ENCODE results near the gene PMM2. TPM values are rescaled to one million over a fixed set of nuclear protein-coding genes. Genes with fewer than 3 reads are reported as not detected.

The PMM2 gene
- total RNA-seq, 1 experiment from 2014 or later: 53.3 TPM

DNA sequence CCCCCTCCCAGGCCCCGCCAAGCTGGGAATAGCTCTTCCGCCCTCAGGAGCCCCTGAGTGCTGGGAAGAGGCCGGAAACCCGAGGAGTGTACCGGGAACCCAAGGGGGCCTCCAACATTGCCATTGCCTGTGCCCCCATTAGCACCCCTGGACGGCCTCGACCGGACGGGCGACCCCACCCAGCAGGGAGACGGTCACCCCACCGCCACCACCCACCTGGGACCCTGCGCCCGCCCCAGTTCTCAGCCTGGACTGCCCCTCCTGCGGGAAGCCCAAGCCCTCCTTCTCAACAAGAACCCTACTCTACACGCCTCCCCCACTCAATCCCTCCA is 69.2 kb downstream of the PMM2 start:
- no peaks in the 10 kb centered on the region for H3K27me3 ChIP-seq (ENCODE audit: insufficient read depth, low read length)
- H3K36me3 ChIP-seq (ENCODE audit: control insufficient read depth in 1 of 2, insufficient read depth in 2 of 2, low read length in 2 of 2): no peaks in the 10 kb centered on the region
- no peaks in the 10 kb centered on the region for H3K9me2 ChIP-seq (ENCODE audit: insufficient read depth)
- DNase-seq (ENCODE audit: low read depth, low spot score) (no peak), ATAC-seq (no peak)
- CTCF ChIA-PET: no interaction called here
- peak overlapping the region in 1 of 2 experiments; percentile 86; a peak in 1 of 4 replicates for H3K4me3 ChIP-seq (replicated peaks in 1 of 2; ENCODE audit: low read depth in 1 of 2, low read length in 2 of 2)
- no peak overlapping the region for H2AFZ ChIP-seq (ENCODE audit: low read depth, low read length, poor library complexity, severe bottlenecking)
- H3K9ac ChIP-seq (ENCODE audit: low read length): 0 out of 2 replicates have a peak overlapping the region, but pooled peaks have one; percentile 90
- no TSS peak for BruUV-seq (replicated peaks)
- no peak overlapping the region; the same call in 1 of the 2 replicates for H3K27ac ChIP-seq (ENCODE audit: low read depth, low read length)
- POLR2A ChIA-PET: no interaction called here
- H3K79me2 ChIP-seq (ENCODE audit: insufficient read depth, low read length): peaks cover 64% of the 10 kb centered on the region
- no peaks in the 10 kb centered on the region for H3K9me3 ChIP-seq (ENCODE audit: control insufficient read depth in 1 of 2, insufficient read depth in 1 of 2, low read depth in 1 of 2, low read length in 2 of 2)
- peak overlapping the region; percentile 98 for H3K4me2 ChIP-seq (ENCODE audit: low read length)
- H3K4me1 ChIP-seq (ENCODE audit: control insufficient read depth in 1 of 2, insufficient read depth in 2 of 2, low read length in 2 of 2): peaks cover 61 to 79% of the 10 kb centered on the region in 2 experiments
- TF ChIP-seq, protein P1, sequence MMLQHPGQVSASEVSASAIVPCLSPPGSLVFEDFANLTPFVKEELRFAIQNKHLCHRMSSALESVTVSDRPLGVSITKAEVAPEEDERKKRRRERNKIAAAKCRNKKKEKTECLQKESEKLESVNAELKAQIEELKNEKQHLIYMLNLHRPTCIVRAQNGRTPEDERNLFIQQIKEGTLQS (IDR thresholded peaks at IDR 0.05): no peak
- no peak for TF ChIP-seq CBX3 (IDR thresholded peaks at IDR 0.05; ENCODE audit: low read depth)
- TF ChIP-seq, protein P2, sequence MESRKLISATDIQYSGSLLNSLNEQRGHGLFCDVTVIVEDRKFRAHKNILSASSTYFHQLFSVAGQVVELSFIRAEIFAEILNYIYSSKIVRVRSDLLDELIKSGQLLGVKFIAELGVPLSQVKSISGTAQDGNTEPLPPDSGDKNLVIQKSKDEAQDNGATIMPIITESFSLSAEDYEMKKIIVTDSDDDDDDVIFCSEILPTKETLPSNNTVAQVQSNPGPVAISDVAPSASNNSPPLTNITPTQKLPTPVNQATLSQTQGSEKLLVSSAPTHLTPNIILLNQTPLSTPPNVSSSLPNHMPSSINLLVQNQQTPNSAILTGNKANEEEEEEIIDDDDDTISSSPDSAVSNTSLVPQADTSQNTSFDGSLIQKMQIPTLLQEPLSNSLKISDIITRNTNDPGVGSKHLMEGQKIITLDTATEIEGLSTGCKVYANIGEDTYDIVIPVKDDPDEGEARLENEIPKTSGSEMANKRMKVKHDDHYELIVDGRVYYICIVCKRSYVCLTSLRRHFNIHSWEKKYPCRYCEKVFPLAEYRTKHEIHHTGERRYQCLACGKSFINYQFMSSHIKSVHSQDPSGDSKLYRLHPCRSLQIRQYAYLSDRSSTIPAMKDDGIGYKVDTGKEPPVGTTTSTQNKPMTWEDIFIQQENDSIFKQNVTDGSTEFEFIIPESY (IDR thresholded peaks at IDR 0.05; ENCODE audit: extremely low read depth, insufficient replicate concordance, low read length): no peak
- TF ChIP-seq SP1 (IDR thresholded peaks at IDR 0.05; ENCODE audit: low read depth): no peak
- TF ChIP-seq ELF1 (IDR thresholded peaks at IDR 0.05; ENCODE audit: borderline replicate concordance, low read depth): no peak
- TF ChIP-seq SRF (IDR thresholded peaks at IDR 0.05; ENCODE audit: low read depth): no peak
- TF ChIP-seq CEBPB (IDR thresholded peaks at IDR 0.05; ENCODE audit: low read depth): no peak
- no peak for TF ChIP-seq JUND (IDR thresholded peaks at IDR 0.05)
- TF ChIP-seq RAD21 (IDR thresholded peaks at IDR 0.05; ENCODE audit: low read depth): no peak
- TF ChIP-seq, protein P3, sequence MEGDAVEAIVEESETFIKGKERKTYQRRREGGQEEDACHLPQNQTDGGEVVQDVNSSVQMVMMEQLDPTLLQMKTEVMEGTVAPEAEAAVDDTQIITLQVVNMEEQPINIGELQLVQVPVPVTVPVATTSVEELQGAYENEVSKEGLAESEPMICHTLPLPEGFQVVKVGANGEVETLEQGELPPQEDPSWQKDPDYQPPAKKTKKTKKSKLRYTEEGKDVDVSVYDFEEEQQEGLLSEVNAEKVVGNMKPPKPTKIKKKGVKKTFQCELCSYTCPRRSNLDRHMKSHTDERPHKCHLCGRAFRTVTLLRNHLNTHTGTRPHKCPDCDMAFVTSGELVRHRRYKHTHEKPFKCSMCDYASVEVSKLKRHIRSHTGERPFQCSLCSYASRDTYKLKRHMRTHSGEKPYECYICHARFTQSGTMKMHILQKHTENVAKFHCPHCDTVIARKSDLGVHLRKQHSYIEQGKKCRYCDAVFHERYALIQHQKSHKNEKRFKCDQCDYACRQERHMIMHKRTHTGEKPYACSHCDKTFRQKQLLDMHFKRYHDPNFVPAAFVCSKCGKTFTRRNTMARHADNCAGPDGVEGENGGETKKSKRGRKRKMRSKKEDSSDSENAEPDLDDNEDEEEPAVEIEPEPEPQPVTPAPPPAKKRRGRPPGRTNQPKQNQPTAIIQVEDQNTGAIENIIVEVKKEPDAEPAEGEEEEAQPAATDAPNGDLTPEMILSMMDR (IDR thresholded peaks at IDR 0.05 in 2 of 3, conservative IDR thresholded peaks at IDR 0.05 in 1 of 3; ENCODE audit: borderline replicate concordance in 1 of 3, insufficient read depth in 1 of 3, low read depth in 2 of 3, low read length in 2 of 3): no peak
- TF ChIP-seq FOSL1 (IDR thresholded peaks at IDR 0.05; ENCODE audit: low read depth): no peak
- RAD21 ChIA-PET (ENCODE audit: low non-redundant PET in 1 of 2, low total read pairs in 2 of 2, uncharacterized antibody in 2 of 2, unreplicated experiment in 2 of 2): no interaction called here
- intact Hi-C loops (cut with micrococcal nuclease): no loop called here
- H4K20me1 ChIP-seq (ENCODE audit: insufficient read depth): no peaks in the 10 kb centered on the region; the same call in 1 of the 2 replicates

Data from HCT116 (cell line).